Suppressor macrophage treated with lipopolysaccharide for 1 hour (primary cell): Measurements from ENCODE around the gene NFIC.

Experiments
- DNase-seq, 3 donors: peaks; one replicate each; pipeline ENCODE4 v3.0.0-alpha.2; 2020 to 2022

Gene NFIC

GRCh38 chr19:3513229-3514140 is 147.1 kb downstream of the NFIC start:
- DNase-seq, result no peak

GRCh38 chr19:3514930-3515329 is 148.5 kb downstream of the NFIC start:
- DNase-seq, result no peak

GRCh38 chr19:3515891-3516422 is 149.6 kb downstream of the NFIC start:
- no peak for DNase-seq

- DNase-seq, result no peak
Observed at GRCh38 chr19:3516675-3517207, 150.4 kb downstream of the NFIC start.

GRCh38 chr19:3517638-3518037 is 151.3 kb downstream of the NFIC start:
- DNase-seq, result no peak

- DNase-seq, result no peak
Observed at GRCh38 chr19:3518255-3518654, 151.9 kb downstream of the NFIC start.

- DNase-seq, result no peak
Observed at GRCh38 chr19:3518659-3519058, 152.3 kb downstream of the NFIC start.
